HepG2 (cell line): ENCODE data around the gene DAD1. TPM values are rescaled to one million over a fixed set of nuclear protein-coding genes. Genes with fewer than 3 reads are reported as not detected.

Source experiments
- ATAC-seq: fragments of 200-7000 bp; cut with Tn5 transposase; 3 replicates; pipeline ENCODE4 v1.9.1; 2020; ENCODE audit warnings: mild to moderate bottlenecking, moderate library complexity
- BruUV-seq: library from RNA; stranded (reverse); fragments of 400-500 nt; replicated peaks from 2 replicates; lab custom pipeline; 2021; lab: Mats Ljungman, UMichigan
- CTCF ChIA-PET: fragments of 300-600 bp; formaldehyde crosslinking; extraction: SDS; loops from one replicate; lab custom pipeline; 2021; ENCODE audit warnings: low total read pairs, inconsistent platforms, low intra/inter-chr PET ratio; lab: Yijun Ruan, JAX
- POLR2A ChIA-PET: fragments of 350-600 bp; sonication (Branson Sonifier 250); formaldehyde crosslinking; loops from one replicate; lab custom pipeline; 2020; ENCODE audit warnings: antibody characterized with exemption, inconsistent platforms; lab: Yijun Ruan, JAX
- DNase-seq: peaks from one replicate; pipeline ENCODE4 v3.0.0-alpha.2; 2015; ENCODE audit warnings: low spot score
- FAIRE-seq: peaks from 3 replicates; lab custom pipeline; 2011; peaks lifted over from hg19 to GRCh38; lab: Jason Lieb, UNC
- H2AFZ ChIP-seq: one replicate; pipeline ENCODE4 v1.6.1; 2011; ENCODE audit warnings: low read length, inconsistent platforms
- H3K27ac ChIP-seq: fragments of 300-600 bp; 3 replicates; pipeline ENCODE4 v1.8.0; 2011; ENCODE audit warnings: mixed run types, mild to moderate bottlenecking, mixed read lengths, low read length, inconsistent platforms; ENCODE audit not compliant: insufficient read depth; ENCODE audit errors: extremely low read length
- H3K27me3 ChIP-seq, 2 experiments: fragments of 200-600 bp in 1 of 2; 2 replicates in 1 of 2; 3 replicates in 1 of 2; pipeline versions ENCODE4 v1.6.0 to v1.8.0; 2011; ENCODE audit warnings: low read length in 2 of 2, mild to moderate bottlenecking in 2 of 2, moderate library complexity in 2 of 2, inconsistent platforms in 1 of 2; ENCODE audit not compliant: insufficient read depth in 2 of 2, control insufficient read depth in 1 of 2
- H3K36me3 ChIP-seq, 2 experiments: fragments of 200-600 bp in 1 of 2; replicated peaks in 1 of 2; 2 replicates in 1 of 2; 3 replicates in 1 of 2; pipeline versions ENCODE4 v1.5.1 to v1.8.0; 2011; ENCODE audit warnings: low read length in 2 of 2, inconsistent platforms in 1 of 2; ENCODE audit not compliant: insufficient read depth in 2 of 2, control insufficient read depth in 1 of 2
- H3K4me1 ChIP-seq: 2 replicates; pipeline ENCODE4 v1.5.1; 2012; ENCODE audit warnings: low read length, inconsistent platforms; ENCODE audit not compliant: insufficient read depth
- H3K4me2 ChIP-seq: 2 replicates; pipeline ENCODE4 v1.6.0; 2011; ENCODE audit warnings: low read depth, low read length, inconsistent platforms
- H3K4me3 ChIP-seq, 3 experiments: fragments of 200-600 bp in 1 of 3; sonication (generic), shearing (Covaris generic) in 1 of 3; replicated peaks in 1 of 3; 2 replicates each; pipeline ENCODE4 v1.5.1; 2011 to 2016; ENCODE audit warnings: low read length in 3 of 3, inconsistent platforms in 2 of 3, low read depth in 2 of 3, mild to moderate bottlenecking in 2 of 3, control low read depth in 1 of 3, mixed read lengths in 1 of 3; ENCODE audit not compliant: insufficient read depth in 1 of 3
- H3K79me2 ChIP-seq: one replicate; pipeline ENCODE4 v1.6.1; 2011; ENCODE audit warnings: low read length, inconsistent platforms; ENCODE audit not compliant: insufficient read depth
- H3K9ac ChIP-seq: 2 replicates; pipeline ENCODE4 v1.6.0; 2011; ENCODE audit warnings: mild to moderate bottlenecking, low read depth, low read length, inconsistent platforms; ENCODE audit not compliant: insufficient read depth
- H3K9me3 ChIP-seq: 2 replicates; pipeline ENCODE4 v1.5.1; 2012; ENCODE audit warnings: mild to moderate bottlenecking, low read length
- H4K20me1 ChIP-seq: 2 replicates; pipeline ENCODE4 v1.6.0; 2011; ENCODE audit warnings: inconsistent platforms, mild to moderate bottlenecking, low read length, moderate library complexity; ENCODE audit not compliant: insufficient read depth
- FOSL1 ChIP-seq: sonication (generic); formaldehyde crosslinking; IDR thresholded peaks from 2 replicates; pipeline ENCODE4 v1.9.0; 2021; ENCODE audit warnings: missing genetic modification reagents, borderline replicate concordance
- FOXK1 ChIP-seq: sonication (generic); formaldehyde crosslinking; IDR thresholded peaks from 2 replicates; pipeline ENCODE4 v1.4.0; 2020; ENCODE audit warnings: low read depth, missing genetic modification reagents, borderline replicate concordance
- HBP1 ChIP-seq: IDR thresholded peaks from 2 replicates; pipeline ENCODE4 v1.6.1; 2016; ENCODE audit warnings: low read depth, control low read depth
- HOXD1 ChIP-seq: sonication (generic); formaldehyde crosslinking; IDR thresholded peaks from 2 replicates; pipeline ENCODE4 v1.5.0; 2020; ENCODE audit warnings: missing genetic modification reagents
- MNT ChIP-seq: fragments of 450-650 bp; IDR thresholded peaks from 2 replicates; pipeline ENCODE4 v1.6.1; 2016
- NKX3-1 ChIP-seq: sonication (generic); formaldehyde crosslinking; IDR thresholded peaks from 2 replicates; pipeline ENCODE4 v1.5.0; 2020; ENCODE audit warnings: missing genetic modification reagents
- POLR2A ChIP-seq, 2 experiments: IDR thresholded peaks; 2 replicates each; pipeline ENCODE4 v1.6.1; 2011; ENCODE audit warnings: low read depth in 2 of 2, low read length in 2 of 2, mild to moderate bottlenecking in 1 of 2, moderate library complexity in 1 of 2; ENCODE audit not compliant: insufficient read depth in 1 of 2
- ZBTB44 ChIP-seq: sonication (generic); formaldehyde crosslinking; IDR thresholded peaks from 2 replicates; pipeline ENCODE4 v1.4.0; 2020; ENCODE audit warnings: missing genetic modification reagents
- ZNF280D ChIP-seq: sonication (generic); formaldehyde crosslinking; IDR thresholded peaks from 2 replicates; pipeline ENCODE4 v1.5.1; 2020; ENCODE audit warnings: mild to moderate bottlenecking, missing genetic modification reagents
- ZNF557 ChIP-seq: sonication (generic); formaldehyde crosslinking; IDR thresholded peaks from 2 replicates; pipeline ENCODE4 v1.4.0; 2020; ENCODE audit warnings: missing genetic modification reagents
- ZNF607 ChIP-seq: sonication (generic); formaldehyde crosslinking; IDR thresholded peaks from 2 replicates; pipeline ENCODE4 v1.5.1; 2020; ENCODE audit warnings: missing genetic modification reagents, mild to moderate bottlenecking, borderline replicate concordance
- in situ Hi-C: cut with HindIII; loops from 2 replicates; pipeline ENCODE4 v1.10.0; 2017; ENCODE audit warnings: low pct_unique_long_range_greater_than_20kb; ENCODE audit not compliant: extremely low pct_ligation_motif_present
- intact Hi-C: fragments of 100-400 bp; cut with micrococcal nuclease; formaldehyde crosslinking; loops from one replicate; pipeline ENCODE4 v1.10.0; 2022; ENCODE audit not compliant: unreplicated experiment
- polyA plus RNA-seq, 8 experiments: library from polyadenylated mRNA; depleted of rRNA in 3 of 8; stranded (reverse) in 7 of 8; unstranded in 1 of 8; fragments of >200 nt; fragmentation: Illumina TruSeq in 4 of 8; extraction: Trizol in 4 of 8; gene quantifications; 2 replicates each; pipeline versions ENCODE4 v1.2.1 to v1.2.3, GENCODE V29; 2011 to 2016; ENCODE audit warnings: low read depth in 4 of 8, missing spikeins in 1 of 8, mixed read lengths in 1 of 8; ENCODE audit not compliant: insufficient read depth in 1 of 8
- total RNA-seq, 5 experiments: library from RNA; depleted of rRNA; stranded (reverse); fragments of >200 nt; fragmentation: Illumina TruSeq; extraction: Trizol; gene quantifications; 2 replicates each; pipeline ENCODE4 v1.2.3, GENCODE V29; 2016; ENCODE audit warnings: low read depth in 1 of 5

DAD1 gene
- total and polyA plus RNA-seq, 2 of the 13 experiments (the other 11 are each of a cell fraction or from before 2014, with no cell fraction given): 558 to 626 TPM

- TF ChIP-seq FOSL1 (CRISPR knock-in tag): peak; percentile 24; the same call in 1 of the 2 replicates
- TF ChIP-seq NKX3-1: no peak
- no peak for TF ChIP-seq ZNF280D (CRISPR knock-in tag)
- TF ChIP-seq HOXD1 (CRISPR knock-in tag): no peak
- TF ChIP-seq MNT: peak; percentile 60; the same call in 1 of the 2 replicates
- no peak for TF ChIP-seq POLR2A (IDR thresholded peaks at IDR 0.05; ENCODE audit: insufficient read depth in 1 of 2, low read depth in 2 of 2, low read length in 2 of 2)
These were observed 52.1 kb downstream of the DAD1 start (continued) for GRCh38 chr14:22536853-22537338.

GRCh38 chr14:22535916-22536315 lies 53.1 kb downstream of the DAD1 start:
- Histone ChIP-seq H4K20me1 (no peaks in the 10 kb centered on the region), H3K4me2 (no peak overlapping the region), H3K9ac (no peak overlapping the region), H3K79me2 (no peaks in the 10 kb centered on the region), H3K36me3 (no peaks in the 10 kb centered on the region), H3K27me3 (peaks cover 4 to 10% of the 10 kb centered on the region in 2 experiments; a peak in 3 of 5 replicates), H3K9me3 (no peaks in the 10 kb centered on the region), H3K4me1 (no peaks in the 10 kb centered on the region), H3K4me3 (no peak overlapping the region), H2AFZ (no peak overlapping the region), H3K27ac (no peak overlapping the region)
- DNase-seq: no peak
- no peak for FAIRE-seq
- no peak for ATAC-seq
- no peak for TF ChIP-seq ZNF607 (CRISPR knock-in tag)
- TF ChIP-seq FOXK1 (CRISPR knock-in tag): no peak
- TF ChIP-seq ZNF557 (CRISPR knock-in tag): no peak
- no peak for TF ChIP-seq HBP1
- no peak for TF ChIP-seq ZBTB44 (CRISPR knock-in tag)
- in situ Hi-C loops: no loop called here
- no TSS peak for BruUV-seq
- ChIA-PET CTCF (no interaction called here), POLR2A (no interaction called here)
- intact Hi-C loops: no loop called here
